GM13976 (cell line): Measurements from ENCODE around the gene SLC48A1.

Experiments
- DNase-seq: peaks from one replicate; pipeline ENCODE4 v3.0.0; 2012; ENCODE audit warnings: low spot score
- CTCF ChIP-seq: IDR thresholded peaks from 2 replicates; pipeline ENCODE4 v1.5.1; 2012; ENCODE audit warnings: borderline replicate concordance, mild to moderate bottlenecking; ENCODE audit not compliant: insufficient read depth; ENCODE audit errors: extremely low read depth, missing control alignments, control extremely low read depth
- in situ Hi-C: fragments of 300-500 bp; cut with MboI; formaldehyde crosslinking; loops from one replicate; pipeline ENCODE4 v1.12.0; 2022; ENCODE audit warnings: low sequenced_read_pairs, mixed read lengths, inconsistent platforms; ENCODE audit not compliant: unreplicated experiment

The SLC48A1 gene

DNA sequence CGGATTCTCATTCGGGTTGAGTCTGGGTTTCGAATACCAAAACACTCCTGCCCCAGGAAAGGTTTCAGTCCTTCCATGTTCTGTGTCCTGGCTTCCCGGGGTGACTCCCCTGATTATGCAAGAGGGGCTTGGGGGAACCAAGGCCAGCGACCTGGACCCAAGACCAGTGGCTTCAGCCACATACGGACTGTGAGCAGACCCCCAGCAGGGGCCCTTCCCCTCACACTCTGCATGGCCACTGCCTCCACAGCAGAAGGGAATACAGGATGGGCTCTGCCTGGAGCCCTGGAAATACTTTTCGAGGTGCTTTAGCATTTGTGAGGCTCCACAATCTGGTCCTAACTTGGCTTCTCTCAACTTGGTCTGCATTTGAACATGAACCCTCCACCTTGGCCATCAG, 27.5 kb downstream of the SLC48A1 start:
- TF ChIP-seq CTCF = no peak
- DNase-seq = no peak
- in situ Hi-C loops = no loop called here

DNA sequence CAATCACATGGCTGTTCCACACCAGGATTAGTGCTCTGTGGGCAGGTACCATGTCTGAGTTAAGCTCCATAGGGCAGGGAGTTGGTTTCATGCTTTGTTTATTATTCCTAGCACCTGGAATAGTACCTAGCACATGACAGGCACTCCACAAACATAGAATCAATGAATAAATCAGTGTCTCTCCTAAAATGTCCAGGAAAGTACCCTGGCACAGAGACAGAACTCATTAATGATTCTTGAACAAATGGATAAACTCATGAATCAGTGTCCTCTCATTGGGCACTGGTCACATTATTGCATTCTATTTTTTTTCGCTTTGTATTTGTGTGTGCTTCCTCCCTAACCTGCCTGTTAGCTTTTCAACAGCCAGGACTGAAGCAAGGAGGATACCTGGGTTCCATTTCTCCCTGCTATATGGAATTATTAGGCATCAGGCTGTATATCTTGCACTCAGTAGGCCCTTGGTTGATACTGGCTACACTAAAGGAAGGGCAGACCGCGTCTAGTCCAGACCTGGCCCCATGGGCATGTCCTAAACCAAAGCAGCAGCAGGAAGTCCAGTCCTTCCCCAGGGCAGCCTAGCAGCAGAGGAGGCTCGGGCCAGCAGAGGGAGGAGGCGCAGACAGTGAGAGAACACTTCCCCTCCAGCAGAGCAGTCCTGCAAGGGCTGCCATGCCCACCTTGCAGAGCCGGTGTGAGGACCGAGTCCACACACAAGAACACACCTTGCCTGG, 28.3 kb downstream of the SLC48A1 start:
- TF ChIP-seq CTCF = no peak
- in situ Hi-C loops = no loop called here
- no peak for DNase-seq

DNA sequence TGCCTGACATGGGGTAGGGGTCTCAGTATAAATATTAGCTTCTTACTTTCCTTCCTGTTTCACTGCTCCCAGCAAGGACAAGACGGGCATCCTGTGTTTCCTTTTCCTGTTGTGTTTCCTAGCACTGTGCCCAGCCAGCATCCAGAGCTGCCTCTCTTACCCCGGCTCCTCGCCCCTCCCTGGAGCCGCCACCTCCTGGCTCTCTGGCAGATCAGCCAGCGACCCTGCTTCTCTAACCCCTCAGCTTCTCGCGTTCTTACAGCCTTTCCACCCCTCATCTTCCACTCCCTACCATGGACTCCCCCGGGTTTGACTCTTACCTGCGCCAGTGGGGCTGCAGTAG, 28.8 kb downstream of the SLC48A1 start:
- in situ Hi-C loops = no loop called here
- TF ChIP-seq CTCF = no peak

GRCh38 chr12:47802312-47802711, 29.3 kb downstream of the SLC48A1 start:
- no peak for TF ChIP-seq CTCF
- no peak for DNase-seq
- in situ Hi-C loops = no loop called here

More for the DNA sequence above, 28.8 kb downstream of the SLC48A1 start:
- DNase-seq = no peak

- in situ Hi-C loops = no loop called here
- no peak for DNase-seq
- no peak for TF ChIP-seq CTCF
Measured at GRCh38 chr12:47803191-47803875, 30.3 kb downstream of the SLC48A1 start.

- no peak for DNase-seq
- TF ChIP-seq CTCF = no peak
- in situ Hi-C loops = no loop called here
Measured at GRCh38 chr12:47804171-47804570, 31.1 kb downstream of the SLC48A1 start.
